Suprapubic skin (tissue), 4 donors: ENCODE data around the gene PRTFDC1. TPM values are rescaled to one million over a fixed set of nuclear protein-coding genes. Genes with fewer than 3 reads are reported as not detected.

Experiments used
- DNase-seq, 2 donors: peaks; one replicate each; pipeline ENCODE4 v3.0.0-alpha.2; 2019; ENCODE audit warnings: low spot score in 2 of 2
- H3K27ac ChIP-seq: fragments of 200-600 bp; sonication (generic); one replicate; pipeline ENCODE4 v1.5.1; 2019
- H3K27me3 ChIP-seq: fragments of 200-600 bp; sonication (generic); one replicate; pipeline ENCODE4 v1.5.1; 2019
- H3K36me3 ChIP-seq: fragments of 200-600 bp; sonication (generic); one replicate; pipeline ENCODE4 v1.5.1; 2019
- H3K4me1 ChIP-seq: fragments of 200-600 bp; sonication (generic); one replicate; pipeline ENCODE4 v1.5.1; 2019
- H3K4me3 ChIP-seq: fragments of 200-600 bp; sonication (generic); one replicate; pipeline ENCODE4 v1.5.1; 2019; ENCODE audit warnings: mild to moderate bottlenecking
- H3K9me3 ChIP-seq: fragments of 200-600 bp; sonication (generic); one replicate; pipeline ENCODE4 v1.5.1; 2019
- EP300 ChIP-seq: sonication (generic); formaldehyde crosslinking; IDR thresholded peaks from one replicate; pipeline ENCODE4 v1.6.1; 2017; ENCODE audit warnings: antibody characterized with exemption
- POLR2A ChIP-seq, 2 donors: fragments of 450-650 bp; IDR thresholded peaks; one replicate each; pipeline ENCODE4 v1.6.1; 2017; ENCODE audit warnings: antibody characterized with exemption in 2 of 2, mild to moderate bottlenecking in 2 of 2, moderate library complexity in 2 of 2
- POLR2AphosphoS5 ChIP-seq, 3 donors: sonication (generic); formaldehyde crosslinking; IDR thresholded peaks; one replicate each; pipeline ENCODE4 v1.6.1; 2017; ENCODE audit warnings: antibody characterized with exemption in 3 of 3
- WGBS: methylation state at CpG from one replicate; pipeline ENCODE4 v1.1.5; 2018; 5-methylcytosine and 5-hydroxymethylcytosine counted together
- total RNA-seq, 4 donors: library from RNA; depleted of rRNA; stranded (reverse); fragments of >200 nt; gene quantifications; one replicate each; pipeline ENCODE4 v1.1.0, GENCODE V29; 2016
- TF ChIP-seq, protein P1 (sequence below), 2 donors: fragments of 200-600 bp in 1 of 2; fragments of 450-650 bp in 1 of 2; sonication (generic) in 1 of 2; IDR thresholded peaks; one replicate each; pipeline ENCODE4 v1.5.1; 2016 to 2019; ENCODE audit warnings: antibody characterized with exemption in 2 of 2, mild to moderate bottlenecking in 1 of 2, moderate library complexity in 1 of 2

PRTFDC1 gene
- total RNA-seq, 4 donors from 2014 or later = 0.40 to 0.76 (median 0.69) TPM

DNA sequence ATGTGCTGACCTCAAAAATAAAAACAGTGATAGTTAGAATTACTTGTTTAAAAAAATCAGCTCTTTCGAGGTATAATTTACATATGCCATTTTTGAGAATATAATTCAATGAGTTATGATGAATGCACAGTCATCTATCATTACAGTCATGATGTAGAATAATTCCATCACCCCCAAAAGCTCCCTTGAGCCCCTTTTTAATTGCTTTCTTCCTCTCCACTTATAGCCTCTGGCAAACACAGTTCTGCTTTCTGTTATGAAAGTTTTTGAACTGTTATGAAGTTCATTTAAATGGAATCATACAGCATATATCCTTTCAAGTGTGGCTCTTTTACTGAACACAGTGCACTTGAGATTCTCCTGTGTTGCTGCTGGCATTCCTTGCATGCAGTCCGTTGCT lies 41.4 kb downstream of the PRTFDC1 start:
- WGBS = 86% methylated on average over 2 of the region's 2 CpGs
- Histone ChIP-seq H3K9me3 (no peaks in the 10 kb centered on the region), H3K4me3 (no peak overlapping the region), H3K36me3 (no peaks in the 10 kb centered on the region), H3K27me3 (no peaks in the 10 kb centered on the region), H3K27ac (no peak overlapping the region), H3K4me1 (no peaks in the 10 kb centered on the region)
- TF ChIP-seq, protein P1, sequence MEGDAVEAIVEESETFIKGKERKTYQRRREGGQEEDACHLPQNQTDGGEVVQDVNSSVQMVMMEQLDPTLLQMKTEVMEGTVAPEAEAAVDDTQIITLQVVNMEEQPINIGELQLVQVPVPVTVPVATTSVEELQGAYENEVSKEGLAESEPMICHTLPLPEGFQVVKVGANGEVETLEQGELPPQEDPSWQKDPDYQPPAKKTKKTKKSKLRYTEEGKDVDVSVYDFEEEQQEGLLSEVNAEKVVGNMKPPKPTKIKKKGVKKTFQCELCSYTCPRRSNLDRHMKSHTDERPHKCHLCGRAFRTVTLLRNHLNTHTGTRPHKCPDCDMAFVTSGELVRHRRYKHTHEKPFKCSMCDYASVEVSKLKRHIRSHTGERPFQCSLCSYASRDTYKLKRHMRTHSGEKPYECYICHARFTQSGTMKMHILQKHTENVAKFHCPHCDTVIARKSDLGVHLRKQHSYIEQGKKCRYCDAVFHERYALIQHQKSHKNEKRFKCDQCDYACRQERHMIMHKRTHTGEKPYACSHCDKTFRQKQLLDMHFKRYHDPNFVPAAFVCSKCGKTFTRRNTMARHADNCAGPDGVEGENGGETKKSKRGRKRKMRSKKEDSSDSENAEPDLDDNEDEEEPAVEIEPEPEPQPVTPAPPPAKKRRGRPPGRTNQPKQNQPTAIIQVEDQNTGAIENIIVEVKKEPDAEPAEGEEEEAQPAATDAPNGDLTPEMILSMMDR (IDR thresholded peaks at IDR 0.05) = no peak
- TF ChIP-seq EP300 (no peak), POLR2AphosphoS5 (IDR thresholded peaks at IDR 0.05) (no peak), POLR2A (IDR thresholded peaks at IDR 0.05) (no peak)
- no peak for DNase-seq

DNA sequence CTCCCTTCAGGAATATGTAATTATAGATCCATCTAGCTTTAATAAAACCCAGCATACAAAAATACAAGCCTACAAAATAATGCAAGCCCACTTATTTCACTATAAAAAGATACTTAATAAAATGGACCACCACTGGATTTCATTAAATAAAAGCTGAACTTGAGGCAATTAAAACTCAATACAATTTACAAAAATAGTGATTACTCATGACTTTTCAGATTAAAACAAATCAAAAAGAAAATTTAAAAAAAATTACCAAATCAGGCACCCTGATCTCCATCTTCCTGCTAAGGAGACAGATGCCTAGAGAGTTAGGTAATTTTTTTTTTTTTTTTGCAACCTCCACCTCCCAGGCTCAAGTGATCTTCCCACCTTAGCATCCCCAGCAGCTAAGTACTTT lies 41.8 kb downstream of the PRTFDC1 start:
- no peak overlapping the region for H3K27ac ChIP-seq
- no peaks in the 10 kb centered on the region for H3K9me3 ChIP-seq
- no peaks in the 10 kb centered on the region for H3K4me1 ChIP-seq
- H3K27me3 ChIP-seq = no peaks in the 10 kb centered on the region
- H3K36me3 ChIP-seq = no peaks in the 10 kb centered on the region
- no peak for TF ChIP-seq POLR2AphosphoS5 (IDR thresholded peaks at IDR 0.05)
- TF ChIP-seq EP300 = no peak
- no peak for TF ChIP-seq POLR2A (IDR thresholded peaks at IDR 0.05)
- TF ChIP-seq, protein P1 (IDR thresholded peaks at IDR 0.05) = no peak
- no peak for DNase-seq
- no peak overlapping the region for H3K4me3 ChIP-seq

DNA sequence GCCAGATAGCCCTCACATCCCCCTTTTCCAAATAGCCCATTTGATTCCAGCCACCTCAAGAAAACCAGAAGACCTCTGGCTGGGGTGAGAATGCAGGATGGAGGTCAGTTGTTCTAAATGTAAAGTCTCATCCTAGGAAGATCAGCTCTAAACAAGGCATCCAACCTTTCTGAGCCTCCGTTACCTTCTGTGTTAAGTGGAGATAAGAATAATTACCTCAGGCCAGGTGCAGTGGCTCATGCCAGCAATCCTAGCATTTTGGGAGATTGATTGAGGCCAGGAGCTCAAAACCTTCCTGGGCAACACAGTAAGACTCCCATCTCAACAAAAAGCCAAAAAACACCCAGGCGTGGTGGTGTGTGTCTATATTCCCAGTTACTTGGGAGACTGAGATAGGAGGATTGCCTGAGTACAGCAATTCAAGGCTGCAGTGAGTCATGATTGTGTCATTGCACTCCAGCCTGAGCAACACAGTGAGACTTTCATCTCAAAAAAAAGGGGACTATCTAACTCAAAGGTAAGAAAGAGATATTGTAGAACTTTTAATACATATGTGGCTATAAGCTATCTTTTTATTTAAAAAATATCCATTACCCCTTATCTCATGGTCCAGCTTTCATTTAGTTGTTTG lies 43.5 kb downstream of the PRTFDC1 start:
- H3K9me3 ChIP-seq = no peaks in the 10 kb centered on the region
- no peak overlapping the region for H3K27ac ChIP-seq
- no peak overlapping the region for H3K4me3 ChIP-seq
- no peaks in the 10 kb centered on the region for H3K27me3 ChIP-seq
- 89% methylated on average over 2 of the region's 2 CpGs for WGBS
- H3K36me3 ChIP-seq = no peaks in the 10 kb centered on the region
- DNase-seq = no peak
- H3K4me1 ChIP-seq = no peaks in the 10 kb centered on the region
- TF ChIP-seq, protein P1 (IDR thresholded peaks at IDR 0.05) = no peak
- TF ChIP-seq EP300 = no peak

DNA sequence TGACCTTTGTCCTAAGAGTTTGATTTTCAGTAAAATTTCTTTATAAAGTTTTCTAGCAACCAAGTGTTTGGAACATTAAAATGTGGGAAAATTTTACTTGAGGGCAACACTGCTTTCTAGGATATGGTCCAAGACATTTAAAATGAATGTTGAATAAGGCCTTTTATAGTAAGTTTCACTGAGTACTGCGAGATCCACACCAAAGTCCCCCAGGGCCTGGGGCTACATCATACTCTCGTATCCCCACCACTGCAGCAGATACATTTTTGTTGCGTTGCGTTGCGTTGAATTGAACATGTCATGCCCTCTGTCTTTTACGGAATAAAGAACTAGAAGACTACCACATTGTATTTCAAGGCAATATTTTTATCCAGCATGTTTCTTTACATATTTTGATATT lies 44.5 kb downstream of the PRTFDC1 start:
- Histone ChIP-seq H3K4me1 (no peaks in the 10 kb centered on the region), H3K9me3 (no peaks in the 10 kb centered on the region), H3K27ac (no peak overlapping the region), H3K36me3 (no peaks in the 10 kb centered on the region), H3K27me3 (no peaks in the 10 kb centered on the region), H3K4me3 (no peak overlapping the region)
- no peak for DNase-seq
- TF ChIP-seq EP300 (no peak), POLR2AphosphoS5 (IDR thresholded peaks at IDR 0.05) (no peak), POLR2A (IDR thresholded peaks at IDR 0.05) (no peak)
- TF ChIP-seq, protein P1 (IDR thresholded peaks at IDR 0.05) = no peak
- 84% methylated on average over 6 of the region's 6 CpGs for WGBS

DNA sequence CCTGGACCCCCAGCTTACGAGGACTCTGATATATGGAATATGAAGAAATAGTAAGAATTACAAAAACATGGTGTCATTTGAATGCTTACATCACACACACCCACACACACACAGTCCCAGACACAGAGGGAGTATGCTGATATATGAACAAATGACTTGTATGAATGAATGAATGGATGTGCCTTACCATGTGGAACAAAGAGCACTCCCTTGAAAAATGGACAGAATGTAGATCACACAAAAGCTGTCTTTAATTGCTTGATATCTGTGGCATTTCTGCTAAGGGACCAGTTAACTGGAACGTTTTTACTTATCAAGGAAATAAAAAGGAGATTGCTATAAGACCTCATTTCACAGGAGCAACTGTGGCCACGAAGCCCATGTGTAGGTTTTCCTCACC lies 46.0 kb downstream of the PRTFDC1 start:
- Histone ChIP-seq H3K9me3 (no peaks in the 10 kb centered on the region), H3K4me1 (peaks cover 10% of the 10 kb centered on the region), H3K36me3 (no peaks in the 10 kb centered on the region), H3K4me3 (no peak overlapping the region), H3K27ac (no peak overlapping the region), H3K27me3 (no peaks in the 10 kb centered on the region)
- DNase-seq = no peak
- WGBS = 96% methylated on average over 3 of the region's 3 CpGs
- no peak for TF ChIP-seq POLR2AphosphoS5 (IDR thresholded peaks at IDR 0.05)
- TF ChIP-seq, protein P1 (IDR thresholded peaks at IDR 0.05) = no peak
- TF ChIP-seq POLR2A (IDR thresholded peaks at IDR 0.05) = no peak
